H1 (cell line): ENCODE measurements around the gene DNER.

Experiments used
- EZH2 ChIP-seq: fragments of 200-600 bp; sonication (generic); IDR thresholded peaks from 2 replicates; pipeline ENCODE4 v1.7.1; 2012; ENCODE audit warnings: low read depth, mild to moderate bottlenecking, moderate library complexity, low read length, inconsistent platforms; ENCODE audit not compliant: severe bottlenecking
- PHF8 ChIP-seq: fragments of 200-600 bp; sonication (generic); conservative IDR thresholded peaks from 2 replicates; pipeline ENCODE4 v1.7.1; 2012; ENCODE audit warnings: low read depth, mild to moderate bottlenecking, inconsistent platforms, low read length, moderate library complexity
- SAP30 ChIP-seq: fragments of 300-600 bp; sonication (generic); IDR thresholded peaks from 2 replicates; pipeline ENCODE4 v1.7.1; 2012; ENCODE audit warnings: low read length, moderate library complexity, mild to moderate bottlenecking, inconsistent platforms; ENCODE audit not compliant: insufficient read depth, insufficient replicate concordance
- SP4 ChIP-seq: IDR thresholded peaks from 2 replicates; pipeline ENCODE4 v1.6.1; 2012; ENCODE audit warnings: low read length, inconsistent platforms

DNA sequence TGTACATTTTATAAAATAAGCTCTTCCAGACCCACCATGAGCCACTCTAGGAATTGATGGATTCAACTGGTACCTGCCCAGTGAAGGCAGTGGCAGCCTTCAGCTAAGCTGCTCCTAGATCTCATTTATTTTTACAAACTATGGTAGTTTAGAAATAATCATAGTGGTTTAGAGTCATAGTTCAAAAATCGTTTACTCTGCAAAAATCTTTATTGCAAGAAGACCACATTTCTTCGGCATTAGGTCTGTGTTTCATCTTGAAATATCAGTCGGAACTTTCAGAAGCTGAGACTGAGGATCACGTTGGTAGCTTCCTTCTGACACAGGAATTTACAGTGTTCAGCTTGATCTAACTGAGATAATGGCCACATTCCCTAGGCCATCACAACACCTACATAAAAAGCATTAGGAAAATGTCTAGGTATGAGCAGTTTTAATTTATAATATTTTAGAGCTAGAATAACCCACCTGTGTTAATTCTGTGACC lies 237.0 kb downstream of the DNER start:
- TF ChIP-seq EZH2 (no peak), SP4 (no peak), PHF8 (no peak), SAP30 (no peak)
